ENCODE data around the gene RAPGEF5. TPM values are rescaled to one million over a fixed set of nuclear protein-coding genes. Genes with fewer than 3 reads are reported as not detected.

RAPGEF5 gene
- total and polyA plus RNA-seq, 4 donors, result 7.1 to 54.8 (median 13.0) TPM

DNA sequence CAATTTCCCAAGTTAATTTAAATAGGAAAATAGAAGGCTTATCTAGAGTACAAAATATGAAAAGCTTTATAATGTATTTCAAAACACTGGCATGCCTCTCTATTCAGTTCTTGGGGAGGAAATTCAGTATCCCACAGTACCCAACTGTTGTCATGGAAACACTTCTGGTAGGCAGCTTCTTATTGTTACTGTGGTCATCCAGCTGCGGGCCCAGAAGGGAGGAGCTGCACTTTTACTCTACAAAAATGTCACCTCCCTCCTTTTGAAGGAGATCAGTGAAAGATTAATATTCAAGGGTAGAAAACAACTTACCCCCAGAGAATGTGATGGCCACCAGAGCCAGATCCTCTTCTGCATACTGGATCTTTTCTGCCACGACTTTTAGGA is 202.8 kb downstream of the RAPGEF5 start:
- Histone ChIP-seq H3K27me3 (ENCODE audit: control insufficient read depth in 4 of 4, insufficient read depth in 4 of 4, low read length in 3 of 4) (no peaks in the 10 kb centered on the region), H3K4me3 (ENCODE audit: low read depth in 1 of 3, low read length in 3 of 3) (no peak overlapping the region), H3K9ac (ENCODE audit: low read depth in 1 of 2, low read length in 2 of 2) (no peak overlapping the region), H3K4me1 (ENCODE audit: control insufficient read depth in 4 of 4, insufficient read depth in 4 of 4, low read length in 3 of 4) (no peaks in the 10 kb centered on the region), H3K36me3 (ENCODE audit: control insufficient read depth in 4 of 4, insufficient read depth in 3 of 4, low read depth in 1 of 4, low read length in 3 of 4) (peaks cover 4 to 42% (median 28%) of the 10 kb centered on the region in 4 donors), H3K9me3 (ENCODE audit: control insufficient read depth in 4 of 4, low read length in 3 of 4) (no peaks in the 10 kb centered on the region), H3K27ac (ENCODE audit: low read depth in 1 of 2, low read length in 2 of 2) (no peak overlapping the region)
- DNase-seq (ENCODE audit: low spot score), result no peak
- TF ChIP-seq MAX (IDR thresholded peaks at IDR 0.05), result no peak
- no peak for TF ChIP-seq EGR1 (IDR thresholded peaks at IDR 0.05; ENCODE audit: low read depth in 2 of 2)
- no peak for TF ChIP-seq FOXA1 (IDR thresholded peaks at IDR 0.05)
- TF ChIP-seq HNF4A (conservative IDR thresholded peaks at IDR 0.05), result no peak
- no peak for TF ChIP-seq FOXA2 (IDR thresholded peaks at IDR 0.05)
- no peak for TF ChIP-seq RAD21 (IDR thresholded peaks at IDR 0.05)
- 68% methylated on average over 2 of the region's 2 CpGs for WGBS

- Histone ChIP-seq H3K9ac (ENCODE audit: low read depth in 1 of 2, low read length in 2 of 2) (no peak overlapping the region), H3K27ac (ENCODE audit: low read depth in 1 of 2, low read length in 2 of 2) (no peak overlapping the region), H3K4me3 (ENCODE audit: low read depth in 1 of 3, low read length in 3 of 3) (no peak overlapping the region), H3K36me3 (ENCODE audit: control insufficient read depth in 4 of 4, insufficient read depth in 3 of 4, low read depth in 1 of 4, low read length in 3 of 4) (peaks cover 6 to 42% (median 30%) of the 10 kb centered on the region in 4 donors), H3K27me3 (ENCODE audit: control insufficient read depth in 4 of 4, insufficient read depth in 4 of 4, low read length in 3 of 4) (no peaks in the 10 kb centered on the region), H3K4me1 (ENCODE audit: control insufficient read depth in 4 of 4, insufficient read depth in 4 of 4, low read length in 3 of 4) (no peaks in the 10 kb centered on the region), H3K9me3 (ENCODE audit: control insufficient read depth in 4 of 4, low read length in 3 of 4) (no peaks in the 10 kb centered on the region)
- WGBS, result 86% methylated on average over 8 of the region's 8 CpGs
- no peak for TF ChIP-seq GABPA (IDR thresholded peaks at IDR 0.05 in 1 of 2, conservative IDR thresholded peaks at IDR 0.05 in 1 of 2)
- TF ChIP-seq CTCF (IDR thresholded peaks at IDR 0.05; ENCODE audit: low read depth, low read length, missing input control), result no peak
- TF ChIP-seq NR2F2 (IDR thresholded peaks at IDR 0.05), result no peak
- TF ChIP-seq EGR1 (IDR thresholded peaks at IDR 0.05; ENCODE audit: low read depth in 2 of 2), result no peak
- TF ChIP-seq HNF4A (conservative IDR thresholded peaks at IDR 0.05), result no peak
- no peak for TF ChIP-seq JUND (IDR thresholded peaks at IDR 0.05)
- no peak for TF ChIP-seq RXRA (IDR thresholded peaks at IDR 0.05)
- no peak for TF ChIP-seq FOXA2 (IDR thresholded peaks at IDR 0.05)
- TF ChIP-seq SP1 (IDR thresholded peaks at IDR 0.05), result no peak
- no peak for TF ChIP-seq FOXA1 (IDR thresholded peaks at IDR 0.05)
- no peak for TF ChIP-seq HNF4G (IDR thresholded peaks at IDR 0.05)
- TF ChIP-seq RAD21 (IDR thresholded peaks at IDR 0.05), result no peak
- TF ChIP-seq YY1 (IDR thresholded peaks at IDR 0.05), result no peak
- no peak for TF ChIP-seq TAF1 (conservative IDR thresholded peaks at IDR 0.05)
- TF ChIP-seq MAX (IDR thresholded peaks at IDR 0.05), result no peak
- TF ChIP-seq ZBTB33 (IDR thresholded peaks at IDR 0.05), result no peak
- no peak for TF ChIP-seq ATF3 (IDR thresholded peaks at IDR 0.05)
- TF ChIP-seq, protein P1, sequence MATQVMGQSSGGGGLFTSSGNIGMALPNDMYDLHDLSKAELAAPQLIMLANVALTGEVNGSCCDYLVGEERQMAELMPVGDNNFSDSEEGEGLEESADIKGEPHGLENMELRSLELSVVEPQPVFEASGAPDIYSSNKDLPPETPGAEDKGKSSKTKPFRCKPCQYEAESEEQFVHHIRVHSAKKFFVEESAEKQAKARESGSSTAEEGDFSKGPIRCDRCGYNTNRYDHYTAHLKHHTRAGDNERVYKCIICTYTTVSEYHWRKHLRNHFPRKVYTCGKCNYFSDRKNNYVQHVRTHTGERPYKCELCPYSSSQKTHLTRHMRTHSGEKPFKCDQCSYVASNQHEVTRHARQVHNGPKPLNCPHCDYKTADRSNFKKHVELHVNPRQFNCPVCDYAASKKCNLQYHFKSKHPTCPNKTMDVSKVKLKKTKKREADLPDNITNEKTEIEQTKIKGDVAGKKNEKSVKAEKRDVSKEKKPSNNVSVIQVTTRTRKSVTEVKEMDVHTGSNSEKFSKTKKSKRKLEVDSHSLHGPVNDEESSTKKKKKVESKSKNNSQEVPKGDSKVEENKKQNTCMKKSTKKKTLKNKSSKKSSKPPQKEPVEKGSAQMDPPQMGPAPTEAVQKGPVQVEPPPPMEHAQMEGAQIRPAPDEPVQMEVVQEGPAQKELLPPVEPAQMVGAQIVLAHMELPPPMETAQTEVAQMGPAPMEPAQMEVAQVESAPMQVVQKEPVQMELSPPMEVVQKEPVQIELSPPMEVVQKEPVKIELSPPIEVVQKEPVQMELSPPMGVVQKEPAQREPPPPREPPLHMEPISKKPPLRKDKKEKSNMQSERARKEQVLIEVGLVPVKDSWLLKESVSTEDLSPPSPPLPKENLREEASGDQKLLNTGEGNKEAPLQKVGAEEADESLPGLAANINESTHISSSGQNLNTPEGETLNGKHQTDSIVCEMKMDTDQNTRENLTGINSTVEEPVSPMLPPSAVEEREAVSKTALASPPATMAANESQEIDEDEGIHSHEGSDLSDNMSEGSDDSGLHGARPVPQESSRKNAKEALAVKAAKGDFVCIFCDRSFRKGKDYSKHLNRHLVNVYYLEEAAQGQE (IDR thresholded peaks at IDR 0.05), result no peak
- DNase-seq (ENCODE audit: low spot score), result no peak
These were observed 203.4 kb downstream of the RAPGEF5 start for GRCh38 chr7:22153432-22154142.
